ENCODE results near the gene TCTN1. TPM values are rescaled to one million over a fixed set of nuclear protein-coding genes. Genes with fewer than 3 reads are reported as not detected.

Gene TCTN1
- total and polyA plus RNA-seq, 9 of the 15 experiments (the other 6 are each of a cell fraction or from before 2014, with no cell fraction given) = 0.32 to 12.5 (median 4.0) TPM

DNA sequence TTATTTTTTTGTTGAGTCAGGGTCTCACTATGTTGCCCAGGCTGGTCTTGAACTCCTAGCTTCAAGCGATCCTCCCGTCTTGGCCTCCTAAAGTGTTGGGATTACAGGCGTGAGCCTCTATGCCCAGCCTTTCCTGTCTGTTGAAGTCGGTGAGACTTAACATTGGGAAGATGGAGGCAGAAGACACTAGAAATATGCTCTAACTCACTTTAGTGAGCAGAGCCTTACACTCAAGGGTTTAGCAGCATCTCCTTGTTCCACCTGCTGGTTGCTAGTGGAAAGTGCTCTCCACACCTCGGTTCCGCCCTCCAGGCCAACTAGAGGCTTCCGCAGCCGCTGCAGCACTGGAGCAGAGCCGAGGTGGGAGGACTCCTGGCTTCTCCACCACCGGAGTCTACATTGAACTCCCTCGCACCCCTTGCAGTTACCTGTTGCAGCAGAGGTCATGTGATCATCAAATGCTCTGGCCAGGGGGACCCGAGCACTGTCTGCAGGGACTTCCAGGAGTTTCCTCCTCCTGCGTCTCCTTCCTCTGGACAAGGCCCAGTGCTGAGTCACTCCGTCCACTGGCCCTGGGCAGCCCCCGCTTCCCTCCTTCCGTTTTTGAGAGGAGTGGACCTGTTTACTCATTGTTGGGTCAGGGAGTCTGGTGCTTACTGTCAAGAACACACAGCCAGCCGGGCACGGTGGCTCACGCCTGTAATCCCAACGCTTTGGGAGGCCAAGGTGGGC is 84.4 kb downstream of the TCTN1 start (continued):
- peak; percentile 67 for TF ChIP-seq GABPA (tag; conservative IDR thresholded peaks at IDR 0.05; ENCODE audit: low read depth)
- no peak for TF ChIP-seq ZNF133 (CRISPR knock-in tag; IDR thresholded peaks at IDR 0.05)
- TF ChIP-seq MAZ (CRISPR knock-in tag; conservative IDR thresholded peaks at IDR 0.05 in 1 of 2, IDR thresholded peaks at IDR 0.05 in 1 of 2) = peak in 1 of 2 experiments; percentile 83; a peak in 3 of 4 replicates
- TF ChIP-seq SMAD3 (CRISPR knock-in tag; conservative IDR thresholded peaks at IDR 0.05) = 0 out of 2 replicates have a peak, but pooled peaks have one; percentile 7
- TF ChIP-seq HDAC2 (IDR thresholded peaks at IDR 0.05) = peak; percentile 75
- peak; percentile 76 for TF ChIP-seq EGR1 (conservative IDR thresholded peaks at IDR 0.05)
- TF ChIP-seq SETDB1 (IDR thresholded peaks at IDR 0.05; ENCODE audit: low read length) = peak; percentile 37
- TF ChIP-seq, protein P1, sequence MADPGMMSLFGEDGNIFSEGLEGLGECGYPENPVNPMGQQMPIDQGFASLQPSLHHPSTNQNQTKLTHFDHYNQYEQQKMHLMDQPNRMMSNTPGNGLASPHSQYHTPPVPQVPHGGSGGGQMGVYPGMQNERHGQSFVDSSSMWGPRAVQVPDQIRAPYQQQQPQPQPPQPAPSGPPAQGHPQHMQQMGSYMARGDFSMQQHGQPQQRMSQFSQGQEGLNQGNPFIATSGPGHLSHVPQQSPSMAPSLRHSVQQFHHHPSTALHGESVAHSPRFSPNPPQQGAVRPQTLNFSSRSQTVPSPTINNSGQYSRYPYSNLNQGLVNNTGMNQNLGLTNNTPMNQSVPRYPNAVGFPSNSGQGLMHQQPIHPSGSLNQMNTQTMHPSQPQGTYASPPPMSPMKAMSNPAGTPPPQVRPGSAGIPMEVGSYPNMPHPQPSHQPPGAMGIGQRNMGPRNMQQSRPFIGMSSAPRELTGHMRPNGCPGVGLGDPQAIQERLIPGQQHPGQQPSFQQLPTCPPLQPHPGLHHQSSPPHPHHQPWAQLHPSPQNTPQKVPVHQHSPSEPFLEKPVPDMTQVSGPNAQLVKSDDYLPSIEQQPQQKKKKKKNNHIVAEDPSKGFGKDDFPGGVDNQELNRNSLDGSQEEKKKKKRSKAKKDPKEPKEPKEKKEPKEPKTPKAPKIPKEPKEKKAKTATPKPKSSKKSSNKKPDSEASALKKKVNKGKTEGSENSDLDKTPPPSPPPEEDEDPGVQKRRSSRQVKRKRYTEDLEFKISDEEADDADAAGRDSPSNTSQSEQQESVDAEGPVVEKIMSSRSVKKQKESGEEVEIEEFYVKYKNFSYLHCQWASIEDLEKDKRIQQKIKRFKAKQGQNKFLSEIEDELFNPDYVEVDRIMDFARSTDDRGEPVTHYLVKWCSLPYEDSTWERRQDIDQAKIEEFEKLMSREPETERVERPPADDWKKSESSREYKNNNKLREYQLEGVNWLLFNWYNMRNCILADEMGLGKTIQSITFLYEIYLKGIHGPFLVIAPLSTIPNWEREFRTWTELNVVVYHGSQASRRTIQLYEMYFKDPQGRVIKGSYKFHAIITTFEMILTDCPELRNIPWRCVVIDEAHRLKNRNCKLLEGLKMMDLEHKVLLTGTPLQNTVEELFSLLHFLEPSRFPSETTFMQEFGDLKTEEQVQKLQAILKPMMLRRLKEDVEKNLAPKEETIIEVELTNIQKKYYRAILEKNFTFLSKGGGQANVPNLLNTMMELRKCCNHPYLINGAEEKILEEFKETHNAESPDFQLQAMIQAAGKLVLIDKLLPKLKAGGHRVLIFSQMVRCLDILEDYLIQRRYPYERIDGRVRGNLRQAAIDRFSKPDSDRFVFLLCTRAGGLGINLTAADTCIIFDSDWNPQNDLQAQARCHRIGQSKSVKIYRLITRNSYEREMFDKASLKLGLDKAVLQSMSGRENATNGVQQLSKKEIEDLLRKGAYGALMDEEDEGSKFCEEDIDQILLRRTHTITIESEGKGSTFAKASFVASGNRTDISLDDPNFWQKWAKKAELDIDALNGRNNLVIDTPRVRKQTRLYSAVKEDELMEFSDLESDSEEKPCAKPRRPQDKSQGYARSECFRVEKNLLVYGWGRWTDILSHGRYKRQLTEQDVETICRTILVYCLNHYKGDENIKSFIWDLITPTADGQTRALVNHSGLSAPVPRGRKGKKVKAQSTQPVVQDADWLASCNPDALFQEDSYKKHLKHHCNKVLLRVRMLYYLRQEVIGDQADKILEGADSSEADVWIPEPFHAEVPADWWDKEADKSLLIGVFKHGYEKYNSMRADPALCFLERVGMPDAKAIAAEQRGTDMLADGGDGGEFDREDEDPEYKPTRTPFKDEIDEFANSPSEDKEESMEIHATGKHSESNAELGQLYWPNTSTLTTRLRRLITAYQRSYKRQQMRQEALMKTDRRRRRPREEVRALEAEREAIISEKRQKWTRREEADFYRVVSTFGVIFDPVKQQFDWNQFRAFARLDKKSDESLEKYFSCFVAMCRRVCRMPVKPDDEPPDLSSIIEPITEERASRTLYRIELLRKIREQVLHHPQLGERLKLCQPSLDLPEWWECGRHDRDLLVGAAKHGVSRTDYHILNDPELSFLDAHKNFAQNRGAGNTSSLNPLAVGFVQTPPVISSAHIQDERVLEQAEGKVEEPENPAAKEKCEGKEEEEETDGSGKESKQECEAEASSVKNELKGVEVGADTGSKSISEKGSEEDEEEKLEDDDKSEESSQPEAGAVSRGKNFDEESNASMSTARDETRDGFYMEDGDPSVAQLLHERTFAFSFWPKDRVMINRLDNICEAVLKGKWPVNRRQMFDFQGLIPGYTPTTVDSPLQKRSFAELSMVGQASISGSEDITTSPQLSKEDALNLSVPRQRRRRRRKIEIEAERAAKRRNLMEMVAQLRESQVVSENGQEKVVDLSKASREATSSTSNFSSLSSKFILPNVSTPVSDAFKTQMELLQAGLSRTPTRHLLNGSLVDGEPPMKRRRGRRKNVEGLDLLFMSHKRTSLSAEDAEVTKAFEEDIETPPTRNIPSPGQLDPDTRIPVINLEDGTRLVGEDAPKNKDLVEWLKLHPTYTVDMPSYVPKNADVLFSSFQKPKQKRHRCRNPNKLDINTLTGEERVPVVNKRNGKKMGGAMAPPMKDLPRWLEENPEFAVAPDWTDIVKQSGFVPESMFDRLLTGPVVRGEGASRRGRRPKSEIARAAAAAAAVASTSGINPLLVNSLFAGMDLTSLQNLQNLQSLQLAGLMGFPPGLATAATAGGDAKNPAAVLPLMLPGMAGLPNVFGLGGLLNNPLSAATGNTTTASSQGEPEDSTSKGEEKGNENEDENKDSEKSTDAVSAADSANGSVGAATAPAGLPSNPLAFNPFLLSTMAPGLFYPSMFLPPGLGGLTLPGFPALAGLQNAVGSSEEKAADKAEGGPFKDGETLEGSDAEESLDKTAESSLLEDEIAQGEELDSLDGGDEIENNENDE (IDR thresholded peaks at IDR 0.05; ENCODE audit: low read depth, low read length) = no peak
- no peak for TF ChIP-seq POLR3G (IDR thresholded peaks at IDR 0.05; ENCODE audit: extremely low read depth, insufficient read length, insufficient replicate concordance)
- TF ChIP-seq SMARCA4 (IDR thresholded peaks at IDR 0.05) = peak; percentile 92
- TF ChIP-seq HMGN3 (IDR thresholded peaks at IDR 0.05; ENCODE audit: borderline replicate concordance, extremely low read depth, insufficient read length, low read depth, low read length) = no peak
- no peak for TF ChIP-seq PURB (CRISPR knock-in tag; IDR thresholded peaks at IDR 0.05; ENCODE audit: low read depth)
- peak; percentile 72; the same call in 1 of the 2 replicates for TF ChIP-seq EP400 (IDR thresholded peaks at IDR 0.05)
- TF ChIP-seq E2F1 (CRISPR knock-in tag; IDR thresholded peaks at IDR 0.05) = 0 out of 2 replicates have a peak, but pooled peaks have one; percentile 41
